Dermis blood vessel endothelial cell (primary cell): ENCODE data around the gene PTPRCAP. TPM values are rescaled to one million over a fixed set of nuclear protein-coding genes. Genes with fewer than 3 reads are reported as not detected.
A peak's percentile ranks its signal among the peaks of the same experiment; 100 is the strongest.
"Not testable (repeated sequence)": the region's sequence is repeated elsewhere in the genome, so short reads cannot be mapped to it uniquely, and the experiment has no call there.

Experiments used
- DNase-seq: peaks from one replicate; pipeline ENCODE4 v3.0.0; 2010
- total RNA-seq: library from RNA; depleted of rRNA; stranded (reverse); fragments of >200 nt; gene quantifications from 2 replicates; pipeline ENCODE4 v1.2.3, GENCODE V29; 2014

The PTPRCAP gene
- total RNA-seq, 1 donor from 2014 or later: 2.2 TPM

DNA sequence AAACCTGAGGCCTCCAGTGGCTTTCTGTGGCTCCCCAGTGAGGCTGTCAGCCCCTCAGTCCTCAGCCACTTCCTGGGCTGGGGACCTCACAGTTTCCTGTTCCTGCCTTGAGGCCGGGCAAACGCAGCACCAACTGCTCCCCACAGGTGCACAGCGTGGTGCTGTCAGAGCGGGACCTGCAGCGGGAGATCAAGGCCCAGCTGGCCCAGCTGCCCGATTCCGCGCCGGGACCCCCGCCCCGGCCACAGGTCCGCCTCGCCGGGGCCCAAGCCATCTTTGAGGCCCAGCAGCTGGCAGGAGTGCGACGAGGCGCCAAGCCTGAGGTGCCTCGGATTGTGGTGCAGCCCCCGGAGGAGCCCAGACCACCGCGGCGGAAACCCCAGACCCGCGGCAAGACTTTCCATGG is 28.2 kb downstream of the PTPRCAP start:
- DNase-seq: no peak

DNA sequence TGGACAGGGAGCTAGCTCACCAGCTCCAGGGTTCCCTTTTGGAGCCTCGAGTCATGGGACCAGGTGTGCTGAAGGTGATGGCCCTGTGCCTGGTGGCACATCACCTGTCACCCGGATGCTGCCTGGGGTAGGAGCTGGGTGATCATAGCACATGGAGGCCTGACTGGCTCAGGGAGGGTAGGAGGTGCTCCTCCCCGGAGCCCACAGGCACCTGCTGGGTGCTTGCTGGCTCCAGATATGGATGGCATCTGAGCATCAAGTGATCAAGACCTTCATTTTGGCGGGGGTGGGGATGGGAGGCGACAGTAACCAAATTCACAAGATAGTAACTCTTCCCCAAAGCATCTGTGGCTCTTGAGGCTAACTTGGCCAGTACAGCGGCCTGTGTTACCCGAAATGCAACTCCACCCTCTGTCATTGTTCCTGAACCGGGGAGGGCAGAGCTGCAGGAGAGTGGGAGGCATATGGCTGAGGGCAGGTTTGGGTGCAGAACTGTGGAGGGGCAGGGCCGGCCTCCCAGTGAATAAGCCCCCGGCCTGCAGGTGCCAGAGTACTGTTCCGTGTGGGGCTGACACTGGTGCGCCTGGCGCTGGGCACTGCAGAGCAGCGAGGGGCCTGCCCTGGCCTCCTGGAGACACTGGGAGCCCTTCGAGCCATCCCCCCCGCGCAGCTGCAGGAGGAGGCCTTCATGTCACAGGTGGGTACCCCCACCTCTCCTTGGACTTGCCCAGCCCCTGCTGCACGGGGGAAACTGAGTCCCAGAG is 28.9 kb downstream of the PTPRCAP start:
- no peak for DNase-seq

DNA sequence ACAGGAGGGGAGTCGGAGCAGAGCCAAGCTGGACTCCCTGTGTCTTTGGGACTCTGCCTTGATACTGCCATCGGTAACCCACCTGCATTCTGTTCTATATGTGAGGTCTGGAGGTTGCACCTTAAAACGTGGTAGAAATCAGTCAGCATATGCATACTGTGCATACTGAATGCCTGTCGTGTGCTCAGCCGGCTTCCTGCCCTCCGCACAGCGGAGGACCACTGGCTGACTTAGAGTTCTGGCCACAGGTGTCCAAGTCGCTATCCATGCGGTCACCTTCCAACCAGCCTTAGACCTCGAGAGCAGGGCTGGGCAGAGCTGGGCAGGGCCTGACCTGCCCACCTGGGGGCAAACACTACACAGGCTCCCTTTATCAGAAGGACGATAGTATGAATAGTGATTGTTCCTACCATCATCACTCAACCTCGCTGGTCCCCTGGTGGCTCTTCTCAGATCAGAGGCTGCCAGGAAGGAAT is 29.8 kb downstream of the PTPRCAP start:
- no peak for DNase-seq

- no peak for DNase-seq
Observed at GRCh38 chr11:67406969-67407687, 30.4 kb downstream of the PTPRCAP start.

- DNase-seq: no peak
Observed at GRCh38 chr11:67406420-67406968, 31.0 kb downstream of the PTPRCAP start.

DNA sequence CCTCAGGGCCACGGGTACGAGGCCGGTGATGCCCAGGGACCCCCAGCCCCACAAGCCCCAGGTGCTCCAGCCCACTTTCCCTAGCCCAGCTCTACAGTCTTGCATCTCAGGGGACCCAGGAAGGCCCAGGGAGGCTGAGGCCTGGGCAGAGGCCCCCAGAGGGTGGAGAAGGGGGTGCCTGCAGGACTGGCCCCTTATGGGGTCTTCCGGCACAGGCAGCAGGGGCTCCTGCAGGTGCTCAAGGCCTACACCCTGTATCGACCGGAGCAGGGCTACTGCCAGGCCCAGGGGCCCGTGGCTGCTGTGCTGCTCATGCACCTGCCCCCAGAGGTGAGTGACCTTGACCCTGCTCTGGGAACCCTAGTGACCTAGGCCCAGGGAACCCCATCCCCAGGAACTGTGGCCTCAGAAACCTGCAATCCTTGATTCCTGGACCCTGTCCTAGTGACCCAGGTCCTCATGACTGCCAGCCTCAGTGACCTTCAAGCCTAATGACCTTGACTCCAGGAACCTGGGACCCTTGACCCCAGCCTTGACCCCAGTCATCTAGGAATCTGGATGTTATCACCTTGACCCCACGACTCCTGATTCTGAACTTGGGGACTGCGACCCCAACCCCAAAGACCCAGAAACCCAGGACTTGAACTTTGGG is 31.7 kb downstream of the PTPRCAP start:
- DNase-seq: no peak

DNA sequence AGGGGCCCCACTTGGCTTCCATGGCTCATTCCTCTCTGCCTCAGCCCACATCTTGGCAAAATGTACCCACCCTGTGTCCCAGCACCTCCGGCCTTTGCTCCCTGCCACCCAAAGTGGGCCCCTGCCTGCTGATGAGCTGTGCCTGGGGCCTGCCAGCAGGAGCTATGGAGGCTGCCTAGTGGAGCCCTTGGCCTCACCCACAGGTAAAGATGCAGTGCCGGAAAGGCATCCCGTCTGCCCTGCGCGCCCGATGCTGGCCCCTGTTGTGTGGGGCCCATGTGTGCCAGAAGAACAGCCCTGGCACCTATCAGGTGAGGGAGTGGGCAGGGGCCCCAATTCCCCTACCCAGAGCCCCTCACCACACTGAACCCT is 32.3 kb downstream of the PTPRCAP start:
- no peak for DNase-seq

DNA sequence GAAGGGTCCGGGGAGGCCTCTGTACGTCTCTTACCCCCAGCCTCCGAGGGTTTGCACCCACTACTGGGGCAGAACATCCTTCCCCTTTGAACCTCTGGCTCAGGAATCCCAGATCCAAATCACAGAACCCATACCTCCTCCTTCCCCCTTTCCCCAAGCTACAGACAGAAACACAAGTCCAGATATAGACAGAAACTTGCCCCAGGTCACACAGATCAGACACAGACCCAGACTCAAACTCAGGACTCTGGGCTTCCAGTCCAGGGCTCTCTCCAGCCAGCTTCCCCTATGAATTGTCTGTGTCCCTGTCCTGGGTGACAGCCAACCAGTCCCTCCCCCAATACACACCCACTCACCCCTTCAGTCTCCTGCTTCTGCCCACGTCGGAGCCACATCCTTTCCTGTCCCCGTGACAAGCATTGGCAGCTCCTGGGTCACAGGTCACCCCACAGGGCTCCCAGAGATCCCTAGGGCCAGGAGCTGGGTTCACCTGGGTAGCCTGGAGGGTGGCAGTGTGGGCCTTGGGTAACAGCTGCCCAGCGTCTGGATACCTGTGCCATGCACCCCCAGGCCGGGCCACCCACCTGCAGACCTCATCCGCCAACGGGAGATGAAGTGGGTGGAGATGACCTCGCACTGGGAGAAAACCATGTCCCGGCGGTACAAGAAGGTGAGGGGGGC is 32.8 kb downstream of the PTPRCAP start:
- DNase-seq: no peak

DNA sequence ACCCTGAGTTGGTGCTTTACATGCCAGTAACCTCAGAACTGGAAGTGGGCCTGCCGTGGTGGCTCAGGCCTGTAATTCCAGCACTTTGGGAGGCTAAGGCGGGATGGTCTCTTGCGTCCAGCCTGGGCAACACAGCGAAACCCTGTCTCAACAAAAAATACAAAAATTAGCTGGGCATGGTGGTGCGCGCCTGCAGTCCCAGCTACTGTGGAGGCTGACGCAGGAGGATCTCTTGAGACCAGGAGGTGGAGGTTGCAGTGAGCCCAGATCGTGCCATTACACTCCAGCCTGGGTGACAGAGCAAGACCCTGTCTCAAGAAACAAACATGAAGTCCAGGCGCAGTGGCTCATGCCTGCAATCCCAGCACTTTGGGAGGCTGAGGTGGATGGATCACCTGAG is 34.4 kb downstream of the PTPRCAP start:
- DNase-seq: not testable (repeated sequence)

- not testable (repeated sequence) for DNase-seq
Observed at GRCh38 chr11:67402192-67402839, 35.2 kb downstream of the PTPRCAP start.

DNA sequence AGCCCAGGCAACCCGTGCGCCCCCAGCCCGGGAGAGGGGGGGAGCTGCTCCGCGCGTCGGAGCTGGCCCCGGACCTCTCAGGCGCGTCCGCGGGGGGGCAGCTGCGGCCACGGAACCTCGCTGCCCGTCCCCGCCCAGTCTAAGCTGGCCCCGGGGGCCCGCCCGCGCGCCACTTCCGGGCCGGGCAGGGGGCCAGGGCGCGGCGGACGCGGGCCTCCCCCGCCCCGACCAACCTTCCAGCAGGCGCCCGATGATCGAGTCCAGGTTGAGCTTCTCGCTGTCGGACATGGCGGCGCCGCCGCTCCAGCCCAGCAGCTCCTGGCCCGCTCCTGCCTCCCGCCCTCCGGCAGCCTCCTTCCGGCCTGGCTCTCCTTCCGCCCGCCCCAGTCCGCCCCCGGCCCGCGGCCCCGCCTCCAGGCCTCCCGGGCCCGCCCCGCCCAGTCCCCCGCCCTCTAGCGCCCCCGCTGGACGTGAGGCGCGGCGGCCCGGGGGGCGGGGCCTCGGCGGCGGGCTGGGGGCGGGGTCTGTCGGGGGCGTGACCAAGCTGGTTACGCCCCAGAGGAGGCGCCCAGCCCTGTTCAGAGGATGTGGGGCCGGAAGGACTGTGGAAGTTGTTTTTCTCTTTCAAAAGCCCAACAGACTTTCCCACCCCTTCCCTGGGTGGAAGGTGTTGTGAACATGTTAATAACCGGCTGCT is 35.8 kb downstream of the PTPRCAP start, which contains the start of gene PPP1CA:
Gene PPP1CA (minus strand): TSS at position 364 of the 697 bp plus-strand sequence. CDS start 76 bp downstream, at position 288.
- DNase-seq: peak; percentile 92

DNA sequence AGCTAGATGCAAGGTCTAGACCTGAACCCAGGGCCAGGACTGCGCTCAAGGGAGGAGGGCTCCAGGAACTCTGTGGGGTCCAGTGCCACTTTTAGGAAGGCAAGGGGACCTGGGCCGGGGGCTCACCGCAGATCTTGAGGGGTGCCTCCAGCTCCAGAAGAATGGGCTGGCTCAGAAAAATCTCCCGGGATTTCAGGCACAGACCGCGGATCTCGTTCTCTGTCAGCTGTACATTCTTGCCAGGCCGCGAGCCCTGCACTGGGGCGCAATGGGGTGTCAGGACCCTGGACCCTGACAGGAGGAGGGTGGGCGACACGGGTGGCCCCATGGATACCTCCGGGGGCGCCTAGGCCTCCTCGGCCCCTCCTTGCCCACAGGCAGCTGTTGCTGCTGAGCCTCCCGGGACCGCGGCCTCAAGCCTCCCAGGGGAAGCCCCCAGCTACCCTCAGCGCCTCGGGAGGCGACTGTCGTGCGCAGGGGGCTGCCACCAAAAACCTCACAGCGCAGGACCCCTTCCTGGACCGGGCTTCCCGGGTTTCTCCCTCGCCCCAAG is 36.5 kb downstream of the PTPRCAP start:
- DNase-seq: peak; percentile 25

GRCh38 chr11:67400251-67400941 is 37.1 kb downstream of the PTPRCAP start:
- DNase-seq: no peak

- DNase-seq: no peak
Observed at GRCh38 chr11:67398661-67399563, 38.6 kb downstream of the PTPRCAP start.

DNA sequence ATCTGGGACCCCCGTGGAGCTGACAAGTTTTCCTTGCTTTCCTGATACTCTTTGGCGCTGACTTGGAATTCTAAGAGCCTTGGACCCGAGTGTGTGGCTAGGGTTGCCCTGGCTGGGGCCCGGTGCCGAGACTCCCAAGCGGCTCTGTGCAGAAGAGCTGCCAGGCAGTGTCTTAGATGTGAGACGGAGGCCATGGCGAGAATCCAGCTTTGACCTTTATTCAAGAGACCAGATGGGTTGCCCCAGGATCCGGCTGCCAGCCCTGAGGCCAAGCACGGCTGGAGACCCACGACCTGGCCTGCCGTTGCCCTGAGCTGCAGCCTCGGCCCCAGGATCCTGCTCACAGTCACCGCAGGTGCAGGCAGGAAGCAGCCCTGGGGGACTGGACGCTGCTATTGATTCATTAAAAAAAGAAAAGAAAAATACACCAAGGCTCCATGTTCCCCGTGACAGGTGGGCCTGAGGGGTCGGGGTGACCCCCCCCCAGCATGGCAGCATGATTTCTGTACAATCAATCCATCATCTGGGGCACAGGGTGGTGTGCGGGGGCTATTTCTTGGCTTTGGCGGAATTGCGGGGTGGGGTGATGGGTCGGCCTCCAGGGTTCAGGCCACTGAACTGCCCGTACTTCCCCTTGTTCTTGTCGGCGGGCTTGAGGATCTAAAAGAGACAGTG is 39.4 kb downstream of the PTPRCAP start:
- DNase-seq: no peak

- DNase-seq: no peak
Observed at GRCh38 chr11:67397536-67397935, 39.9 kb downstream of the PTPRCAP start.

- DNase-seq: no peak
Observed at GRCh38 chr11:67396587-67397389, 40.7 kb downstream of the PTPRCAP start.

DNA sequence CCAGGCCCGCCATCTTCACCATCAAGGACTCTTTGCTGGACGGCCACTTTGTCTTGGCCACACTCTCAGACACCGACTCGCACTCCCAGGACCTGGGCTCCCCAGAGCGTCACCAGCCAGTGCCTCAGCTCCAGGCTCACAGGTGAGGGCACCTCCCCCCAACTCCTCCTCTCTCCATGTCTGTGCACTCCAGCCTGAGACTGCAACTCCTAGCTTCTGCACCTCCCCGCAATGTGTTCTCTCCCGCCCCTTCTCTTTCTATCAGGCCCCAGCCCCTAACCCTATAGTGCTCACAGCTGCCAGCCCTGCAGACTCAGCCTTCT is 41.3 kb downstream of the PTPRCAP start:
- DNase-seq: no peak
